ENCODE data around the gene RSL24D1.

RSL24D1 gene

GRCh38 chr15:55196458-55197361 is at the start of gene RSL24D1:
Gene RSL24D1, minus strand, starts transcription at chr15:55196941. Its CDS starts 51 bp downstream, at chr15:55196890.
- DNase-seq, result peak; percentile 97

- no peak for DNase-seq
Measured at GRCh38 chr15:55245059-55245458, 48.3 kb upstream of the RSL24D1 start.

- no peak for DNase-seq
Measured at GRCh38 chr15:55241891-55242290, 45.1 kb upstream of the RSL24D1 start.

GRCh38 chr15:55241186-55241585 is 44.4 kb upstream of the RSL24D1 start:
- no peak for DNase-seq

- no peak for DNase-seq
Measured at GRCh38 chr15:55240125-55240760, 43.5 kb upstream of the RSL24D1 start.

DNA sequence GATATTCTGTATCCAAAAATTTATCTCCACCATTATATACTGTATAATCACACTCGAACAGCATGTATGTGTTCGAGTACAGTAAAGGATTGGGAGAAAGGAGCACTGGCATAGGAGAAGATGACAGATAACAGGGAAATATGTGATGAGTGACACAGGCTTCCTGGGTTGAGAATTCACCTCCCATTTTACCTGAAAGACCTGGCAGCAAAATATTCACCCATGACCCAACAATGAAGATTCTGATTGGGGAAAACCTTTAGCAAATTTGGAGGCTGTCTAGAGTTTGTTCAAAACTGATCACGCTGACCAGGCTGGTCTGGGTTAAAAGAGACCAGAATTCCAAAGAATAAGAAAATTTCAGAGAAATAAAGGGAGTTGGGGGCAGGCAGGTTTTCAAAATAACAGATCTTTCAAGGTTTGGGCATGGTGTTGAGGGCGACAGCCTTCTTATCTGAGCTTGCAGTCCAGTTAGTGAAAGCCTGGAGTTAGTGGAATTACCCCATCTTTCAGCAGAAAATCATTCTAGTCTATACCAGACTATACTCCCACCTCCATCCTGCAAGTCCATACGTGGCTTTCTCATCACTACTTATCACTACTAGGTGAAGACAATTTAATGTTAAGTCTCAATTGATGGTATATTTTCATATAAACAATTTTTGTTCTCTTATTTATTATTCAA is 42.8 kb upstream of the RSL24D1 start:
- DNase-seq, result no peak

- DNase-seq, result no peak
Measured at GRCh38 chr15:55238877-55239276, 42.1 kb upstream of the RSL24D1 start.

GRCh38 chr15:55237219-55238130 is 40.7 kb upstream of the RSL24D1 start:
- no peak for DNase-seq

- no peak for DNase-seq
Measured at GRCh38 chr15:55235546-55236036, 38.9 kb upstream of the RSL24D1 start.

DNA sequence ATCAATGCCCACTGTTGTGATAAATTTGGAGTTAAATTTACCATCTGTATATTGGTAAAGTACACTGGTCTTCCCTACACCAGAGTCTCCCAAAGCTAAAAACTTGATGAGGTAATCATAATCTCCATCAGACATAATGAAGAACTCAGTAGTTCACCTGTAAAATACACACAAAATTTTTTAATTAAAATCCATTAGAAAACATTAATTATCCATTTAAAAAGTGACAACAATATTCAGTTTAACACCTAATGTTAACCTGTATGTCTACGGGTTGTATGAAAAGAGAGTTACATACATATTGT is 38.0 kb upstream of the RSL24D1 start:
- DNase-seq, result no peak

DNA sequence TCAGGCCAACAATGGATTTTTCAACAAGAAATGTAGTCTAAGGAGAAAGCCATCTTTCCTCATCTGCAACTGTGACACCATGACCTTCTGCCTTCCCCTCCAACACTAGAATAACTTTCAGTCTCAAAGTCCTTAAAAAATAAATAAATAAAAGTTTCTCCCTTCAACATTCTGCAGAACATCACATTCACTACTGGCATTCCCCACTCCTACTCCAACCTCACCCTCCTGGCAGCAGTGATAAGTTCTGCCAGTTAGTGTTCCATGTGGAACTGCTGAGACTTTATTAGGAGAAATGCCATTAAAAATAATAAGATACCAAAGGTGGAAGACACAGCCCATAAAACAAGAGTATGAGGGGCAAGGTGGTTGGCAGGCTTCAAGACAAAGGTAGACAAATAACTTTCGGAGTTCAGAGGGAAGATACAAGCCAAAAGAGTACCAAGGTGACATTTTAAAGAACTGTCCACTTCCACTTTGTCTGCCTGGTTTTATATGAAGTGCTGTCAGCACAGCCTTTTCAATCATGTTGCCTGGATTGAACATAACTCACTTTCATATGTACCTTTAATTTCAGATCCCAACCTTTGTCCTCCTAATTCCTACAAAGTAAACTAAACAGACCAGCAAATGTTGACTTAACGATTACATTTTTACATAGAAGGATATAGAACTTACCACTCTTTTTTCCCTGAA is 37.5 kb upstream of the RSL24D1 start:
- no peak for DNase-seq

- no peak for DNase-seq
Measured at GRCh38 chr15:55231455-55231854, 34.7 kb upstream of the RSL24D1 start.

GRCh38 chr15:55230953-55231352 is 34.2 kb upstream of the RSL24D1 start:
- DNase-seq, result no peak

DNA sequence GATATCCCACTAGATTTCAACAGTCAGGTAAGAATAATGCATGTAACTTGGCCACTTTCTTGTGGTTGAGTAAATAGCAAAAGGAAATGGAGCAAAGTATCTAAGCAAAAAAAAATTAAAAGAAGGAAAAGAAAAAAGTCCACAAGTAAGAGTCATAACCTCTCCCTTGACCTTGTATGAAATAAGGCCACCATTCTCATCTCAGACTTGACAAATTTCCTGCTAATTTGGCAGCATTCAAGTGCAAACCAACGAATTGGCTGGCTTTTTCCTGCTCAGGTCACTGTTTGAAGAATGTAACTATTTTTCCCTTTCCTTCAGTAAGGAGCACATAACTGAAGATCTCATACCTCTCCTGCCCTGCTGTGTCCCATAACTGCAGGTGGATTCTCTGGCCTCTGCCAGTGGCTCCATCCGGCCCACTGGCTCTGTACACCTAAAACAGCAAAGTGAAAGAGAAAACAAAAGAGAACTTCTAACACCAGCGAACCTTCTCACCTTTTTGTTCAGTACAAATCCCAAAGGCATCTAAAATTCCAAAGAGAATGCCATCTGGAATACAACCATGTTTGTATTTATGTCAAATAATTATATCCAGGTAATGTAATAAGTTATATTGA is 33.4 kb upstream of the RSL24D1 start:
- DNase-seq, result no peak

DNA sequence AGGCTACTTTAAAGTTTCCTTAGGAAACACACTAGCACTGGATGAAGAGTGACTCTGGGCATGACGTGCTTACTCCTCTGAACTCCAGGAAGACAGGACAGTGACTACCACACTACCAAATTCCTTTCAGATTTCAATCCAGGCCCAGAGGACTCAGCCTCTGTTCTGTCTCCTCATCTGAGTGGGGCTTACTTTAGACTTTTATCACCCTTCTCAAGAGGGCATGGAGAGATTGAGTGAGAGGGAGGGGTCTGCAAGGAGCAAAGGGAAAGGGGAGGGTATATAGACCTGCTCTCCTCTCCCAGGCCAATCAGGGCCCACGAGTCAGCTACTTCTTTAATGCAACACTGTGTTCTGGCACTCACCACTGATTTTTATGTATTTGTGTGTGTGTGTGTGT is 29.4 kb upstream of the RSL24D1 start:
- no peak for DNase-seq

GRCh38 chr15:55224892-55225291 is 28.2 kb upstream of the RSL24D1 start:
- peak; percentile 9 for DNase-seq

GRCh38 chr15:55222588-55222987 is 25.8 kb upstream of the RSL24D1 start:
- DNase-seq, result no peak

DNA sequence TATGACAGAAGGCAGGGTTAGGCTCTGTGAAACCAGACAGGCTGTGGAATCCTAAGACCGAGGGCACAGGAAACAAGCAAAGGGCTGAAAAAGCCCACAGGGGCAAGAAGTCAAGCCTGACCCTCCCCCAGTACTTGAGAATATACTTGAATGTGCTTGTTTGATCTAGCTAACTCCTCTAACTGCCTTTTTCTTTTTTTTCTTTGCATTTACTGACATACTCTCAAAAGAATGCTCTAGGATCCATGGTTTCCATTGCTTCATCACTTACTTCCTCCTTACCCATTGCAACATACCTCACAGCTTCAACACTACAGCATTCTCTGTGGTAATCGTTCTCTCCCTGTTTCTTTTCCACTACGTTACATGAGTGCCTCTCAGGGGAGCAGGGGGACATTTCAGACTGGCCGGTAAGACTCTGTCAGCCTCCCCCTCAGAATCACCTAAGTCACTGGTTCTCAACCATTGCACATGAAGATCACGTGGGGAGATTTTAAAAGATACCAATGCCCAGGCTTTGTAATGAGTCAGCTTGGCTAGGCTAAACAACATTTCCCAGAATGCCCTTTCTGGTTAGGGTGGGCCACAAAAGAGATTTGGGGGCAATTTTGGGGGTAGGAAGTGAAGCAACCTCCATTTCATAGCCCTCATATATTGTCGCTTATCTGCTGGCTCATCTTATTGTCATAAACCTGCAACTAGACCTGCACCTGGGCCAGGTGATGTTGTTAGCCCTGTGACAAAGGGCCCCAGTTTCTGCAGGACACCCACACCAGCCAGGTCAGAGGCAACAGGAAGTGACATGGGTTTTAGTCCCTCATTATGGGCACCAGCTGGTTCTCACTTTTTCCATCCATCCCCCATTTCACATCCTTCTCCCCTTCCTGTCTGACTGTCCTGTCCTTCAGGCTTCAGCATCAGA is 24.6 kb upstream of the RSL24D1 start:
- no peak for DNase-seq

- DNase-seq, result no peak
Measured at GRCh38 chr15:55220606-55221005, 23.9 kb upstream of the RSL24D1 start.

- no peak for DNase-seq
Measured at GRCh38 chr15:55218056-55218455, 21.3 kb upstream of the RSL24D1 start.

All from CD4-positive, alpha-beta T cell treated with Interleukin-6 for 4 hours (primary cell).